ENCODE data around the gene HDAC5. TPM values are rescaled to one million over a fixed set of nuclear protein-coding genes. Genes with fewer than 3 reads are reported as not detected.

HDAC5 gene
- total and polyA plus RNA-seq, 12 donors, result 4.8 to 144 (median 73.0) TPM

GRCh38 chr17:44170135-44170498 is 46.7 kb upstream of the HDAC5 start:
- H3K4me3 ChIP-seq, result no peak overlapping the region
- WGBS, 4 donors, result 21 to 59% (median 54%) methylated on average over 2 to 5 of the region's 5 CpGs
- intact Hi-C loops (cut with DNase I), result no loop called here
- TF ChIP-seq CTCF (IDR thresholded peaks at IDR 0.05) (no peak), POLR2A (IDR thresholded peaks at IDR 0.05) (no peak)
- DNase-seq, result no peak
- H3K36me3 ChIP-seq (replicated peaks in 1 of 2), result no peaks in the 10 kb centered on the region
- no peaks in the 10 kb centered on the region for H3K9me3 ChIP-seq (replicated peaks in 1 of 3)
- no peaks in the 10 kb centered on the region for H3K27me3 ChIP-seq
- H3K4me1 ChIP-seq (replicated peaks in 1 of 2), result peaks cover 0 to 18% of the 10 kb centered on the region in 2 donors
- peak overlapping the region in 1 of 5 donors; percentile 60 for H3K27ac ChIP-seq

GRCh38 chr17:44167181-44167861 is 43.9 kb upstream of the HDAC5 start:
- TF ChIP-seq CTCF (IDR thresholded peaks at IDR 0.05), result no peak
- no peak for TF ChIP-seq POLR2A (IDR thresholded peaks at IDR 0.05)
- WGBS, 4 donors, result 73 to 100% (median 83%) methylated on average over 2 to 7 of the region's 7 CpGs
- Histone ChIP-seq H3K4me1 (replicated peaks in 1 of 2) (peaks cover 0 to 15% of the 10 kb centered on the region in 2 donors), H3K27ac (no peak overlapping the region), H3K36me3 (replicated peaks in 1 of 2) (no peaks in the 10 kb centered on the region), H3K4me3 (no peak overlapping the region), H3K9me3 (replicated peaks in 1 of 3) (no peaks in the 10 kb centered on the region), H3K27me3 (no peaks in the 10 kb centered on the region)
- intact Hi-C loops (cut with DNase I), result loop anchor here in 1 of 2 donors (10.0 kb wide), 1 partner anchor 223 kb away; the partner anchor contains the start of gene PPY
- no peak for DNase-seq

- no peak overlapping the region for H3K27ac ChIP-seq
- no peak for DNase-seq
- intact Hi-C loops (cut with DNase I), result loop anchor here in 1 of 2 donors (10.0 kb wide), 1 partner anchor 220 kb away; the partner anchor contains the start of gene PPY
- no peak overlapping the region for H3K4me3 ChIP-seq
- TF ChIP-seq CTCF (IDR thresholded peaks at IDR 0.05) (no peak), POLR2A (IDR thresholded peaks at IDR 0.05) (no peak)
- no peaks in the 10 kb centered on the region for H3K4me1 ChIP-seq (replicated peaks in 1 of 2)
- 93 to 100% (median 98%) methylated on average over 1 of the region's 1 CpG for WGBS, 4 donors
- H3K9me3 ChIP-seq (replicated peaks in 1 of 3), result no peaks in the 10 kb centered on the region
- no peaks in the 10 kb centered on the region for H3K36me3 ChIP-seq (replicated peaks in 1 of 2)
- H3K27me3 ChIP-seq, result no peaks in the 10 kb centered on the region
These were observed 41.0 kb upstream of the HDAC5 start for GRCh38 chr17:44164476-44164875.

- intact Hi-C loops (cut with DNase I), result loop anchor here in 1 of 2 donors (10.0 kb wide), 1 partner anchor 215 kb away; the partner anchor contains the start of gene PPY
These were observed 36.2 kb upstream of the HDAC5 start for GRCh38 chr17:44159519-44160210.

More at GRCh38 chr17:44159519-44160210, 36.2 kb upstream of the HDAC5 start:
- no peak overlapping the region for H3K27ac ChIP-seq
- H3K9me3 ChIP-seq (replicated peaks in 1 of 3), result no peaks in the 10 kb centered on the region
- no peak overlapping the region for H3K4me3 ChIP-seq
- no peaks in the 10 kb centered on the region for H3K27me3 ChIP-seq
- no peaks in the 10 kb centered on the region for H3K4me1 ChIP-seq (replicated peaks in 1 of 2)
- DNase-seq, result no peak
- no peaks in the 10 kb centered on the region for H3K36me3 ChIP-seq (replicated peaks in 1 of 2)
- no peak for TF ChIP-seq CTCF (IDR thresholded peaks at IDR 0.05)
- no peak for TF ChIP-seq POLR2A (IDR thresholded peaks at IDR 0.05)
- WGBS, 4 donors, result 83 to 90% (median 86%) methylated on average over 14 to 15 of the region's 15 CpGs

All from adrenal gland (tissue), 12 donors.